ENCODE data around the gene FBXO45.
"Not testable (repeated sequence)": the region's sequence is repeated elsewhere in the genome, so short reads cannot be mapped to it uniquely, and the experiment has no call there.

The FBXO45 gene

GRCh38 chr3:196619627-196620026 is 51.2 kb downstream of the FBXO45 start:
- not testable (repeated sequence) for DNase-seq

DNA sequence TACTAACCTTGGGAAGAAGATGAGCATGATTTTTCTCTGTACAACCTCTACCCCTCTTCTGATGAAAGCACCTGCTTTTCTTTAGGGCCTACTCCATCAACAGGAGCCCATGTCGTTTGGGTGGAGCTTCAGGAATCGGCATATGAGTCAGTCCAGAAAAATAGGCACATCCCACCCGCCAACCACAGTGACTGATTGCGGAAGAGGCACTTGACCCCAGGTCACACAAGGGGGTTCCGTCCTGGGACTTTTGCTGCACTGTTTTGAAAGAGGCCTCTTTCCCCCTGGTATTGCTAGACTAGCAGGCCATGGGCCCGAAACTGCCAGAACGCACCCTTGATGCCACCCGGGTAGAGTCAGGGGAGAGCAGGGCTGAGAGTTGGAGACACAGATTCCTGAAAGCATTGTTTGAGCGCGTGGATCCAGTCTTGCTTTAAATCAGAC is 51.7 kb downstream of the FBXO45 start:
- no peak for DNase-seq

- no peak for DNase-seq
These were observed 52.2 kb downstream of the FBXO45 start for GRCh38 chr3:196620684-196621083.

DNA sequence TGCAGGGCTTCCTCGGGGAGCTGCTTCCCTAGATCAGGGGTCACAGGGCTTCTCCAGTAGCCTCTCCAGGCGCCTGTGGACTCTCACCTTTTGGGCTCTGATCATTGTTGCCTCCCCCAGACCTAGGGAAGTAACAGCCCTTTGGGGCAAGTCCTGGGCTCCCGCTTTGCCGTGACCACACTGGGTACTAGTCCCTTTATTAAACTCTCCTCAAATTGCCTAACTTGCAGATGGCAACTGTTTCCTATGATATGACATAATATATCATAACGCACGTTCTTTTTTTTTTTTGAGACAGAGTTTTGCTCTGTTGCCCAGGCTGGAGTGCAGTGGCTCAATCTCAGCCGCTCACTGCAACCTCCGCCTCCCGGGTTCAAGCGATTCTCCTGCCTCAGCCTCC is 53.2 kb downstream of the FBXO45 start:
- no peak for DNase-seq

DNA sequence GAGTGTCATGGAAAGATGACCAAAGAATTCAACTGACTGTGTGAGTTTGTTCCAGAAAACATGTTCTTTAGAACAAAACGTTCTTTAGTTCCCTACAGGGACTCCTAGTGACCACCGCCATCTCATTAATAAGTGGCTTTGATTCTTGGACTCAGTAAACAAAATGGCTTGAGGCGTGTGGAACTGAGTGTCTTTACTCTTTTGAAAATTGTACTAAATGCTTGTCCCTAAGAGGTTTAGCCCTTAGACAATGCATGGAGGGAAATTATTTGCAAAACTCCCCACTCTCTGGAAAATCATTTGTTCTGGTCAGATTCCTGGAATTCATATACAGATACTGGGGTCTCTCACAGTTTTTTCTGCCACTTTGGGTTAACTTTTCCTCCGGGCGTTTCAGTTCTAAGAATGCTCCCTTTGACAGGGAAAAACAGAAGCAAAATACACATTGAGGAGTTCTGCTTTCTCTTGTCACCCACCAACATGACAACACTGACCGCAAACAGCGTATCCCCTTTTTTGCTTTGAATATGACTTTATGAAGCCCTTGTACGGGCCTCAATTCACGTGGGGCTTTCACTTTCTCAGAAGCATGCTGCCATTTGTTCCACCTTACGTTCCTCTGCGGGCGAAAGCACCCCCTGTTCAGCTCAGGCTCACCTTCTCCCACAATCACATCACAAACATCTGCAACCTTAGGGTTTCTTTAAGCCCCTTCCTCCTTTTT is 55.8 kb downstream of the FBXO45 start:
- no peak for DNase-seq

GRCh38 chr3:196624907-196625306 is 56.4 kb downstream of the FBXO45 start:
- no peak for DNase-seq

DNA sequence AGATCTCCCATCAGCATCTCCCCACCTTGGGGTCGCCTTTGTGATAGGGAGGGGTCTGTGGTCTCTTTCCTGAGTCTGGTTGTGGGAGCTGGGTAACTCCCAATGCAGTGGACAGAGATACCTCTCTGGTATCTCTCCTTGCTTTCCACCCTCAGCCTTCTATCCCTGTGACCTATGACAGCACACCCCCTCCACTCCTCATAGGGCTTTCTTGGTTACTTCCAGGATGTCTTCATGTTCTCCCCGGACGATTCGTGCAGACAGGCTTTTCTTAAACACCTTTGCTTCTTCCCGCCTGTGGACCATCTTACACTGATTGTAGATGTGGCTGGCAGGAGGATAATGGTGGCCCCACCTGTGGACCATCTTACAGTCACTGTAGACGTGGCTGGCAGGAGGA is 56.9 kb downstream of the FBXO45 start:
- no peak for DNase-seq

- DNase-seq, result no peak
These were observed 59.4 kb downstream of the FBXO45 start for GRCh38 chr3:196627918-196628231.

GRCh38 chr3:196629228-196629627 is 60.8 kb downstream of the FBXO45 start:
- DNase-seq, result no peak

DNA sequence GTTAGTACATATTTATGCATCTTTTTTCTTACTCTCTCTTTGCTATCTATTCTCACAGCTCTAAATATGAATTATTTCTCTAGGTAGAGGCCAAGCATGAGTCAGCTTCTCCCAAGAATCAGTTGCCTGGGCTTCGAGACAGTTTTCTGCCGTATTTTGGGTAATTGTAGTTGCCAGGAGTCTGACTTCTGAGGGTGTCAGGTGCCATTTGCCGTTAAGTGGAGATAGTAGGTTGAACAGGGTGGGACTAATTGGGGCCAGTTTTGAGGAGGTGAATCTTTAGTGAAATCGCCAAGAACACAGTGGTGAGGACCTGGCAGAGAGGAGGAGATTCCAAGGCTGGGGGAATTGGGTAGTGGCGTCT is 63.2 kb downstream of the FBXO45 start:
- no peak for DNase-seq

DNA sequence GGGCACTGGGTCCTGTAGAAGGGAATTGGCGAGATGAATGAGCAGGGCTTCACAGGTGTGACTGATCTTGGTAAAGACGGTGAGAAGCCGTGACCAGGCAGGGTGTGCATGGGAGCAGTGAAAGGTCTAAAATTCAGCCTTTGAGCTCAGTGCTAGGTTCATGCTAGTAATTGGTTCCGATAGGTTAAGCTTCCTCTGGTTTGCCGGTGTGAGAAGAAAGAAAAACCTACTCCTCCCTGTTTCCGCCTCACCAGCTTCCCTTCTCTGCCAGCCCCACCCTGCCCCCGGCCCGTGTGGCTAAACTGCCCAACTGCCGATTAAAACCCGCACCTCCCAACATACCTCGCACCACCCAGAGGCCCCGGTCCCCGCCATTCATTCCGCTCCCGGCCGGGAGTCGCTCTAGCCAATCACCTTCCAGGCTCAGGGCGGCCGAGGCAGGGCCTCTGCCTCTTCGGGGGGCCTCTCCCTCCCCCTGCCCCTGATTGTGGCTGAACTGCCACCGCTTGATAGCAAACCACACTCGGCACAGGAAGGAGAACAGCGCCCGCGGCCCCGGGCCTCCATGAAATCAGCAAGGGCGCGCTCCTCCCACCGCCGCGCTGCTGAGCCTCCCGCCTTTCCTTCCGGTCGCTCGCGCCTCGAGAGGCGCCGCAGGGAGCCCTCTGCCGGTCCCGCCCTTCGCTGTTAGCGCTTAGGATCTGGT is 63.7 kb downstream of the FBXO45 start:
- DNase-seq, result peak; percentile 73

DNA sequence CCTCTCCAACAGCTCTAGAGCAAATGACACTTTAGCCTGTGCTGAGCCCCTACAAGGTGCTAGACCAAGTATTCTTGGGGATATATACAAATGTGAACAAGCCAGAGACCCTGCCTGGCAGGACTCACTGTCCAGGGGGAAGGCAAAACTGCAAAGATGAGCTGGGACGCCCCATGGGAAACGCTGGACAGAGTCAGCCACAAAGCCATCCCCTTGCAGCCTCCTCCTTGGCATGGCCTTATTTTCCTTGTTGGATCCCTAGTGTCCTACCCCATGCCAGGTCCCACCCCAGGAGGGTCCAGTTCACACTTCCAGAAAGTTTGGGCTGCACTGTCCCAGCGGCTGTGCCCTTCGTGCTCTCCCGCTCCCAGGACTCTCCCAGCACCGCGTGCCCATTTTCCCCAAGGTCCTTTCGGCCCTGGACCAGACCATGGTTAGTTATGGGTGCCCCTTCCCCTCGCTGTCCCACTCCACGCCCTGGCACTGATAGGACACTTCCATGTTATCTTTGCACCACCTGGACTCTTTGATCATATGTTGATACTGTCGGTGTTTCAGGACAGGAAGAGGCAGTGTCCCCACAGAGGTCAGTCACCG is 65.2 kb downstream of the FBXO45 start:
- DNase-seq, result no peak

DNA sequence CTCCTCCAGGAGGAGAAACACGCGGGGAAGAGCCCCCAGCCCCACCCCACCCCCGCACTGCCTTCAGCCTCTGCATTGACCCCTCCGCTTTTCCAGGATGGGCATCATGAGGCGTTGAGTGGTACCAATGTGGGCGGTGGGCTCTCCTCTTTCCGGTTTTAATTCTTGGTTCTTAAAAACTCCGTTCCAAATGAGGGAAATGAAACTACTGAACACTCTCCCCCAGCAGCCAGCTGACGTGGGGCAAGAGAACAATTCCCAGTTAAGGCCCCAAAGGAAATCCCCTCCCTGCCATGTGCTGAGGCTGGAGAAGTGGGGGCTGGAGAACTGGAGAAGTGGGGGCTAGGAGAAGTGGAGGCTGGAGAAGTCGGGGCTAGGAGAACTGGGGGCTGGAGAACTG is 65.8 kb downstream of the FBXO45 start:
- no peak for DNase-seq

DNA sequence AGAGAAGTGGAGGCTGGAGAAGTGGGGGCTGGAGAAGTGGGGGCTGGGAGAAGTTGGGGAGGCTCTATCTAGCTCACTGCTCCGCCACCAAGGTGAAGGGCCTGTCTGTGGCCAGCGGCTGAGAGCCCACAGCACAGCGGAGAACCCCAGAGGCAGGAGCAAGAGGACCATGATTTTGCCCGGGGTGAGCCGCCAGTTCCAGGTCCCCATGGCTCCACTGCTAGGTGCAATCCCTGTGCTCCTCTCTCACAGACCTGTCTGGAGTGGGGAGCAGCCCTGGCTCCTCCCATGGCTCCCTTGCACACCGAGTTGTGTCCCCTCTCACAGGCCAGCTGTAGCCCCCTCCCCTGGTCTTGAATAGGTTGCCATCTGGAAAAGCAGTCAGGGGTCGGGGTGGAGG is 66.4 kb downstream of the FBXO45 start:
- DNase-seq, result no peak

DNA sequence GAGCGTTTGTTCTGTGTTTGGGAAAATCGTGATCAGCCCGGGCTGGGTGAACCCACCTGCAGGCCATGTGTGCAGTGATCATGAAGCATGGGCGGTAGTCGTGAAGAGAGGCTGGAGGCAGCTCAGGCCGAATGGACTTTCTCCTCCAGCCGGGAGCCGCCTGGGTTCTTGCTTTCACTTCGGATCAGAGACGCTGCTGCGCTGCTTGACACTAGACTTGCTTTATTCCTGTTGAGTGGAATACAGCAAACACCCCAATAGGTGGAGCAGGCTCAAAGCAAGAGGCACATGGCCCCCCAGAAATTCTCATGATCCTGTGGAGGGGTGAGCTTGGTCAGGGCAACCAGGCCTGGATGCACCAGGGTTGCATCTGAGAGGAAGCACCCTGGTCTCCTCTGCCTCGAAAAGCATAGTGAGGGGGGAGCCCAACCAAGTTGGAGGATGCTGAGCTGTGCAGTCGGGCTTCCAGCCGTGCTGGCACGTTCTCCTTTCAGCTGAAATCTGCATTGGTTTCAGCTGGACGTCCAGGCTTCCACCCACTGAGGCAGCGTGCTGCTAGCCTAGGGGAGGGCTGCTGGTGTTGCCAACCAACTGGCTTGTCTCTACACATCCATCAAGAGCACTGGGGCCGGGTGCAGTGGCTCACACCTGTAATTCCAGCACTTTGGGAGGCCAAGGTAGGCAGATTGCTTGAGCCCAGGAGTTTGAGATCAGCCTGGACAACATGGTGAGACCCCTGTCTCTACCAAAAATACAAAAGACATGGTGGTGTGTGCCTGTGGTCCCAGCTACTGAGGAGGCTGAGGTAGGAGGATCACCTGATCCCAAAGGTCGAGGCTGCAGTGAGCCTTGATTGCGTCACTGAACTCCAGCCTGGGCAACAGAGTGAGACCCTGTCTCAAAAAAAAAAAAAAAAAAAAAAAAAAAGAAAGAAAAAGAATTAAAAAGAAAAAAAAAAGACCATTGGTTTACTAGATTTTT is 68.2 kb downstream of the FBXO45 start:
- DNase-seq, result no peak

- not testable (repeated sequence) for DNase-seq
These were observed 69.5 kb downstream of the FBXO45 start for GRCh38 chr3:196637941-196638340.
